Measurements from ENCODE around the gene DLG2.

Gene DLG2

DNA sequence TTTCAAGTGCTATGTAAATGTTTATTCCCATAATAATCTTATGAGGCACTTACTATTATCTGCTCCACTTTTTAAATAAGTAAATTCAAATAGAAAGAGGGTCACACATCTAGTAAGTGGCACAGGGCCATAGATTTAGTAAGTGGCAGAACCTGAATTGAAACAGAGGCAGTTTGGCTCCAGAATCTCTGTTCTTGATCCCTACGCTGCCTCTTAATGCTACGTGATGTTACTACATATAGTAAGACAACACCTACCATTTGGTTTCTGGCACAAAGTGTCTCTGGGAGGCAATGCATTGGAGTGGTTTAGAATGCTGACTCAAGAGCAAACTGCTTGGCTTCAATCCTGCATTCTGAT lies 1018.3 kb downstream of the DLG2 start:
- no peak for DNase-seq

DNA sequence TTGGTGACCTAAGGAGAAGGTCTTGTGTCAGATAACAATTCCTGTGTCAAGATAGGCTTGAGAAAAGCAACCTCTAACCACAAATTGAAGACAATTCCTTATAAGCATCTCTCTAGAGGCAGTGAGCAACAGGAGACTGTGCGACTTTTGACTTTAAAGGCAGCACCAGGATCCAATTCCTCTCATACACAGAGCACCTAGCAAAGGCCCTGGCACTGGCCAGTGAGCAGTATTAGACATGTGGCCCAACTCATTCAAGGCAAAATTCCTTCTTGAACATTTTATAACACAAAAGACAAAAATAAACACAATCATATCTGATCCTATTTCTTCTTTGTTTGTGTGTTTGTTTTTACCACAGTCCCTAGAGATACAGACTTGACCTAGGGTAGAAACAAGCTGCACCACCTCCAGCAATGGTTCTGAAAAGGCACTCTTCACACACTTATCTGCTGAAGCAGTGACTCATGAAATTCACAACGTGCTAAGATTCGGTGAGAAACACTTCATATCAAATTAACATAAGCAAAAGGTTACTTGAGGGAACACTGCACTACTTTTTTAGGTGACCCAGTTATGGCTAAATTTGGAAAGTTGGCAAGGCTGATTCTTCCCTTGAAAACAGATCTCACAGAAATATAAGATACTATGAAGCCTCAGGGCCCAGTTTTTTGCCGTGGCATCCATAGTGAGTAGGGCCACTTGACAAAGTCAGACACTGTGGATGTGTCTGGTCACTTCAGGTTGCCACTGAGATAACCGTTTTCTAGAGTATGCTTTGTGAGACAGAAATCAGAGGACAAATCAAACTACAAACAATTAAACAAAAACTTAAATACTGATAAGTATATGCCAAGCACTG lies 1018.9 kb downstream of the DLG2 start:
- DNase-seq: no peak

- DNase-seq: no peak
Measured at GRCh38 chr11:84594602-84595001, 1032.5 kb downstream of the DLG2 start.

GRCh38 chr11:84590106-84590505 lies 1037.0 kb downstream of the DLG2 start:
- no peak for DNase-seq

- no peak for DNase-seq
Measured at GRCh38 chr11:84588131-84588829, 1038.9 kb downstream of the DLG2 start.

GRCh38 chr11:84583106-84583505 lies 1044.0 kb downstream of the DLG2 start:
- no peak for DNase-seq

DNA sequence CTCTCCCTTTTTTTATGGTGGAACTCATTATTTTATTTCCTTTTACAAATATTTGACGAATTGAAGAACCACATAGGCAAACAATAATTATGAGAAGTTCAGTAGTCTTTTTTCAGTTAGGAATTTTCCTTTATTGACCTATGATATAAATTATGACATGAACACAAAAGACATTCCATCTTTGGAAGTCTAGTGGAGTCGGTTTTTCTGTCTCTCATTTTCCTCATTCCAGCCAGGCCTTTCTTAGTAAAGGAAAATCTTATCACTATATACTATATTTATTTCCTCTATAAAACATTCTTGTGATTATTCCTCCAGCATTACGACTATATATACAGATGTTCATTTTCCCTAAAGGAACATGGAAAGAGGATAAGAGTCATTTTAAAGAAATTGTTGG lies 1046.1 kb downstream of the DLG2 start:
- DNase-seq: no peak

- no peak for DNase-seq
Measured at GRCh38 chr11:84580428-84580827, 1046.7 kb downstream of the DLG2 start.

DNA sequence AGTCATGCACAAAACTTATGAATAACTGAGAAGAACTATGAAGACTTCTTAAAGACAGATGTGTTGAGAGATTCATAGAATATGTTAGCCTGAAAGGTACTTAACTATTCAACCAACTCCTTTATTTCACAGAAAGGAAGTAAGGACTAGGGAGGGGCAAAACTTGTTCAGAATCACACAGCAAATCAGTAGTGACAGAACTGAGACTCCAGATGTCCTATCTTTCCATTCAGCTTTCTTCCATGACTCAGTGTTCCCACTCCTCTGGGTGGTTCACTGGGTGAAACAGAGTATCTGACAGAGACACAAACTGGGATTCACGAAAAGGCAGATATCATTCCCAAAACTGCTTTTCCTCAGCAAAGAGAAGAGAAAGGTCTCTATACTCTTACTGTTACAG lies 1053.3 kb downstream of the DLG2 start:
- DNase-seq: no peak

DNA sequence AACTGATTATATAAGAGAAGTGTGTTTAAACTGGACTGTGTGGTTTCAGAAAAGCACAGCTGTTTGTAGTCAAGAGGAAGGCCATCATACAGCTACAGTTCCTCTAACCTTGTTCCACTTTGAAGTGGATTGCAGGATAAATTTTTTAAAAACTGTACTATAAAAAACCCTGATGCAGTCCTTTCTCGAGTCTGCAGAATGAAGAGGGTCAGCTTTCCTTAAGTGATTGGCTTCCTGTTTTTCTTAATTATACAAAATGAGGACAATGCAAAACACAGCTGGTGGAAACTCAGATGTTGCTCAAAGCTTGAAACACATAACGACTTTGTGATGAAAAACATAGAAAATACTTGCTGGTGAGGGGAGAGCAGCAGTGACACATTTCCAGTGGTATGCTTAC lies 1060.5 kb downstream of the DLG2 start:
- DNase-seq: no peak

DNA sequence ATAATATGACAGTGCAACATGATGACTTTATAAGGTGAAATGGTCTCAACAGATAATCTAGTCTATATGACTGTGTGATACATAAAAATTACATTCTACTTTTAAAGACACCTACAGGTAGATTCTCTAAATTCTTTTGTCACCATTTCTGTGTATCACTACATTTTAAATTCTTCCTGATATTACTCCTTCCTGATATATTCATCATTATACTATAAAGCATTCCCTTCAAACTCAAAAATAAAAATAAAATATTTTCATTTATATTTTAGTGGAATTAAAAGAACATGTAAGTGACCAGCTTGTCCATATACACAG lies 1062.3 kb downstream of the DLG2 start:
- no peak for DNase-seq

DNA sequence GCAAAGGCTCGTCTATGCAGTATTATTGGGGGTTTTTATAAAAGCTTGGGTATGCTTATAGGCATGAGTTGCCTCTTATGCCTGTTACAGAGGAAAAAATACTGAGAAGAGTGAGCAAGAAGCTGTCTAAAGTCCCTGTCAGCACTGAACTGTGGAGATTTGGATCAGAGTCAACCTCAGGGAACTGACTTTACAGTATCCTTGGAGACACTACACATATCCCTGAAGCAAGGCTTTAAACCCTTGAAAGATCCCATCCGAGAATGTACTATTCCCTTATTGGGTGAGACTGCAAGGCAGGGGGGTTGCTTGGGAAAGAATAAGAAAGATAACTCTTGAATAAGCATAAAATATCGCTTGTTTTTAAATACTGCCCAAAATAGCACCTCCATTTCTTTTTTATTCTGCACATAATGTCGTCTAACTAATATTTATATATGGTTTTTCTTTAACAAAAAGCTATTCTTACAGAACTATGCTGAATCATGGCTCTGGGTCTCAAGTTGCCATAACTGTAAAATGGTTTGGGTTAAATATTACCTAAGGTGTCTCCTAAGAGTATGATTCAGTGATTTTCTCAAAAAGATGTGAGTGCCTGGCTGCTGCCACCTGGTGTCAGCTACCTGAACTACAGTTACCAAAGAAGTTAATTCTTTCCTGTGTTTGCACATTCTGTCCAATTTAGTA lies 1062.8 kb downstream of the DLG2 start:
- DNase-seq: no peak

DNA sequence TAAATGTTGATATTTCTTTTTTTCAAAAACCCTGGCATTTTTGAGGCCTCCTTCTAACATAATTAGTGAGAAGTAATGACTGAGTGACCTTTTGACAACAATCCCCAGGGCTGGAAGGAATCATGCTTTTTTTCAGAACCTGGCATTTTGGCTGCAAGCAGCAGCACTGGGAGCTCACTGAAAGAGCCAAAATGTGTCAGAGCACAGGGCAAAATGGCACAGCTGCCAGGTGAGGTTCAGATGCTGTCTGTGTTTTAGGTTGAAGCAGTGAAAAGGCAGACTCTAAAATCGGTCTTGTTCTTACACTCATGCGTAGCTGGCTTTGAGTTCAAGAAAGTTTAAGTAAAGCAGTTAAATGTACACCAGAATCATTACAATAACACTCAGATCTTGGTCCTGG lies 1063.8 kb downstream of the DLG2 start:
- DNase-seq: no peak

- no peak for DNase-seq
Measured at GRCh38 chr11:84560206-84560605, 1066.9 kb downstream of the DLG2 start.

- DNase-seq: no peak
Measured at GRCh38 chr11:84558085-84558905, 1068.8 kb downstream of the DLG2 start.

DNA sequence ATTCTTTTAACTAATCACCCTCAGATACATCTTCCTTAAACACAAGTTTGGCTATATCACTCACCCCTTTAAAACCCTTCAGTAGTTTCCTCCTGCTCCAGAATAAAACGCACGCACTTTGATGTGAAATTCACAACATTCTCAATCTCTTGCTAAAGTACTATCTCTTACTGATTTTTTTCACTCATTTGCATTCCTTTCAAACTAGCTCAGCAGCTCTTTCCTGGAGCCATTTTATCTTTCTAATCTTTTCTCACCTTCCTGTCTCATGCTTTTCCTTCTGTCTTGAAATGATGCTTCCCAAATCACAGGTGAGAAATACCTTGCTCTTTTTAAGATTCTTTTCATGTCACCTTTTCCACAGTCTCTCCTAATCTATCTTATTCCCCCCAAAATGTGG lies 1074.4 kb downstream of the DLG2 start:
- no peak for DNase-seq

DNA sequence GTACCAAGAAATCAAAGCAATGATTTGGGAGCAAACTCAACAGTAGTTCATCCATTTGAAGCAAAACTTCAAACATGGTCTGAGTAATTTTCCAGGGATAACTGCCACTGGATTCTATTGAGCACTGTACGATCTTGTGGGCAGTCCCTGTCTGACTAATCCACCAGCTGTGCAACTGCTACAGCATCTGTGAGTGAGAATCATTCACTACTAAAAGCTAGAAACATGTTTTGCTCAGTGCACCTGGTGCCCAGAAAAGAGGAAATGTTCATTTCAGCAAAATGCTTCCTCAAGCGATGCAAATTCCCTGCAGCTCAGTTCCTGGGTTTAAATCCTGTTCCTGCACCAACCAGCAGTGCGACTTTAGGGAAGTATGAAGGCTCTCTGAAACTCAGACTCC lies 1077.9 kb downstream of the DLG2 start:
- DNase-seq: no peak

- DNase-seq: no peak
Measured at GRCh38 chr11:84544566-84544965, 1082.6 kb downstream of the DLG2 start.

- no peak for DNase-seq
Measured at GRCh38 chr11:84543367-84544159, 1083.6 kb downstream of the DLG2 start.

DNA sequence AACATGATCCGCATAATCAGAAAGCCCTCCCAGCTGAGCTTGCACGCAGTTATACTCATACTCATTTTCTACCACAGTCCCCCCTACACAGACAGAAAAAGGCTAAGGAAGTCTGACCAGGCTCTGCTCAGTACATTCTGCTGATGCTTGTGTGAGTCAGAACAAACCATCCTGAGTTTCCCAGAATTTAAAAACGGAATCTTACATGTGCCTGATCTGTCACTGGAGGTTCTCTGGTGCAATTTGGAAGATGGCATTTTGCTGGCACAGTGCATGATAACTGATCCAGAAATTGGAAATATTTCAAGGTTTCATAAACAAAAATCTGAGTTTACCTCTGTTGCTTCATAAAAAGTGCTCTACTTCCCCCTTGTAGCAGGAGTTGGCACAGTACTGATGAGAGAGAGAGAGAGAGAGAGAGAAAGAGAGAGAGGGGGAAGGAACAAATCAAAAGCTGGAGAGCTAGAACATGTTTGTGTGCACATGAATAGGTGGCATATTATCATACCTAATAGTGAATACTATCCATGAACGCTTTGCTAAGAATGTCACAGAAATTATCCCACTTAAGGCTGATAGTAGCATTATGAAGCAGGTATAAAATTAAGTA lies 1085.3 kb downstream of the DLG2 start:
- no peak for DNase-seq

DNA sequence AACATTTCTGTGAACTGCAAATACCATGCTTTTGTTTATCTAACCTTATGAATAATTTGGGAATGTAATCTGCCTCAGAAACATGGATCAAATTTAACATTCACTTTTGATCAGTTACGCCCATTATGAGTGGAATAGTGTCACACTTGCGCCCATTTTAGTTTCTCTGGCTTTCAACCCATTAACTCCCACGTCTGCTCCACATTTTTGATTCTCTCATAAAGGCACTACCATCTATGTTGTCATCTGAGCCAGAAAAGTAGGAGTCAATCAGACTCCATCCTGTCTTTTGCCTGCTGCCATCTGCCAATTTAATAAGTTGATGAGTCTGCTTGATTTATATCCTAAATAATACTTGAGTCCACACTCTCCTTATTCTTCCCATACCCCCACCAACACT lies 1090.7 kb downstream of the DLG2 start:
- no peak for DNase-seq

DNA sequence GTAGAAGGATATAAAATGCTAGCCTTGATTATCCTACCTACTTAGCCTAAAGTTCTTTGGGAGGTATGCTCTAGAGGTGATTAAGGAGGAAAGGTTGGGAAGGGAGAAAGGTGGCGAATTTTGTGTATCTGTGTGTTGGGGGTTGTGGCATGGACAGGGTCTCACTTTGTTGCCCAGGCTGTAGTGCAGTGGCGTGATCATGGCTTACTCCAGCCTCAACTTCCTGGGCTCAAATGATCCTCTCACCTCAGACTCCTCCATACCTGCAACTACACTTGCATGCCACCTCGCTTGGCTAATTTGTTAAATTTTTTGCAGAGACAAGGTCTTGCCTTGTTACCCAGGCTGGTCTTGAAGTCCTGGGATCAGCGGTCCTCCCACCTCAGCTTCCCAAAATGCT lies 1094.8 kb downstream of the DLG2 start:
- DNase-seq: no peak

Measured in cerebellar nuclear complex (tissue), 1 donor.